SU-DHL-6 (cell line): ENCODE measurements around the gene STX10.
"Not testable (repeated sequence)": the region's sequence is repeated elsewhere in the genome, so short reads cannot be mapped to it uniquely, and the experiment has no call there.

Experiments used
- H2AFZ ChIP-seq: fragments of 200-600 bp; sonication (generic); 2 replicates; pipeline ENCODE4 v1.6.1; 2014; ENCODE audit warnings: low read depth, mild to moderate bottlenecking, moderate library complexity, mixed read lengths, antibody characterized with exemption, low read length; ENCODE audit not compliant: severe bottlenecking
- H3F3A ChIP-seq: fragments of 200-600 bp; shearing (Covaris generic); 2 replicates; pipeline ENCODE4 v1.6.0; 2016; ENCODE audit warnings: antibody characterized with exemption, mild to moderate bottlenecking; ENCODE audit not compliant: insufficient read depth
- H3K27ac ChIP-seq: fragments of 200-600 bp; sonication (generic); 2 replicates; pipeline ENCODE4 v1.5.1; 2016; ENCODE audit warnings: low read depth, mild to moderate bottlenecking, low read length, moderate library complexity, mixed read lengths
- H3K27me3 ChIP-seq: fragments of 200-600 bp; sonication (generic), shearing (Covaris generic); 2 replicates; pipeline ENCODE4 v1.6.0; 2014; ENCODE audit warnings: mild to moderate bottlenecking, low read length
- H3K36me3 ChIP-seq: fragments of 200-600 bp; sonication (generic); 2 replicates; pipeline ENCODE4 v1.6.1; 2014; ENCODE audit warnings: mild to moderate bottlenecking, low read length, mixed read lengths
- H3K4me2 ChIP-seq: fragments of 300-600, 200-600 bp; shearing (Covaris generic), sonication (generic); 2 replicates; pipeline ENCODE4 v1.6.0; 2014; ENCODE audit warnings: low read length, low read depth, mild to moderate bottlenecking; ENCODE audit not compliant: poor library complexity, severe bottlenecking
- H3K4me3 ChIP-seq: fragments of 200-600 bp; sonication (generic); 2 replicates; pipeline ENCODE4 v1.5.1; 2014; ENCODE audit warnings: antibody characterized with exemption, low read length, mild to moderate bottlenecking, mixed read lengths; ENCODE audit not compliant: insufficient read depth, poor library complexity, severe bottlenecking
- H3K79me2 ChIP-seq: fragments of 200-600 bp; sonication (generic); 2 replicates; pipeline ENCODE4 v1.6.1; 2014; ENCODE audit warnings: mild to moderate bottlenecking, low read length, moderate library complexity; ENCODE audit not compliant: insufficient read depth
- H3K9ac ChIP-seq: fragments of 200-600 bp; sonication (generic); 2 replicates; pipeline ENCODE4 v1.7.0; 2014; ENCODE audit warnings: mild to moderate bottlenecking, low read length
- H3K9me2 ChIP-seq: fragments of 200-600 bp; sonication (generic); replicated peaks from 2 replicates; pipeline ENCODE4 v1.6.1; 2014; ENCODE audit warnings: low read length; ENCODE audit not compliant: insufficient read depth
- H3K9me3 ChIP-seq: fragments of 200-600 bp; sonication (generic); 2 replicates; pipeline ENCODE4 v1.6.1; 2014; ENCODE audit warnings: low read length, mixed read lengths; ENCODE audit not compliant: insufficient read depth
- H4K20me1 ChIP-seq: fragments of 200-600 bp; sonication (generic); 2 replicates; pipeline ENCODE4 v1.6.1; 2014; ENCODE audit warnings: low read depth, mild to moderate bottlenecking, antibody characterized with exemption, low read length, moderate library complexity, mixed read lengths
- EZH2phosphoT487 ChIP-seq: fragments of 200-600 bp; sonication (generic), shearing (Covaris generic); conservative IDR thresholded peaks from 2 replicates; pipeline ENCODE4 v1.6.1; 2018; ENCODE audit warnings: mild to moderate bottlenecking, antibody characterized with exemption, low read length, moderate library complexity, mixed read lengths
- TF ChIP-seq, protein P1 (sequence below): fragments of 200-600 bp; sonication (generic); IDR thresholded peaks from one replicate; pipeline ENCODE4 v1.5.1; 2017; ENCODE audit warnings: antibody characterized with exemption, mild to moderate bottlenecking, low read length, moderate library complexity; ENCODE audit not compliant: insufficient read depth, poor library complexity, severe bottlenecking

Gene STX10

DNA sequence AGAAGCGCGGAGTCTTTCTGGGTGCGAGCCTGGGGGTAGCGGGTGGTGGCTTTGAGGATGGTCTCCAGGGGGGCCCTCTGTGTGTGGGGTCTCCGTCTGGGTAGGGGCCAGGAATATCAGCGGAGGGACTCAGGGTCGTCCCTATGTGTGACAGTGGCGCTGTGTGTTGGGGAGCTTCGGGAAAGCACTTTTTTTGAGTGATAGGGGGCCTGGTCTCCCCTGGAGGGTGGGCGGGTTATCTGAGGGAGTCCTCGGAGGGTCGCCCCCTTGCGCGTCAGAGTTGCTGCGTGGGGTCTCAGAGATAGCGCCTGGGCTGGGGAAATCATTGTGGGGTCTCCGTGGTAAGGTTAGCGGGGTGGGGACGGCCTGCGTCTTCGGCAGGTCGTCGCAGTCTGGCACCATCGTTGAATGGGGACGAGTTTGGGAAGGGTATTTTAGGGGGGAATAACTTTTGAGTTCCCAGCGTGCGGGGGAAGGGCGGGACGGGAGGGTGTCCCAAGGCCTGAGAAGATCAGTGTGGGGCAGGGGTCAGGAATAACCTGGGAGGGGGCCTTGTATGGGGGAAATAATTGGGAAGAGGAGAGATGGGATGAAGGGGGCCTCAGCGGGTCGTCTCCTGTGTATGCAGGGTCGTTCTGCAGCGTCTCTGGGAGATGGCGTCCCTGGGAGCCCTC is 893 bp upstream of the STX10 start:
- peak overlapping the region; percentile 97 for H3K4me2 ChIP-seq
- TF ChIP-seq, protein P1, sequence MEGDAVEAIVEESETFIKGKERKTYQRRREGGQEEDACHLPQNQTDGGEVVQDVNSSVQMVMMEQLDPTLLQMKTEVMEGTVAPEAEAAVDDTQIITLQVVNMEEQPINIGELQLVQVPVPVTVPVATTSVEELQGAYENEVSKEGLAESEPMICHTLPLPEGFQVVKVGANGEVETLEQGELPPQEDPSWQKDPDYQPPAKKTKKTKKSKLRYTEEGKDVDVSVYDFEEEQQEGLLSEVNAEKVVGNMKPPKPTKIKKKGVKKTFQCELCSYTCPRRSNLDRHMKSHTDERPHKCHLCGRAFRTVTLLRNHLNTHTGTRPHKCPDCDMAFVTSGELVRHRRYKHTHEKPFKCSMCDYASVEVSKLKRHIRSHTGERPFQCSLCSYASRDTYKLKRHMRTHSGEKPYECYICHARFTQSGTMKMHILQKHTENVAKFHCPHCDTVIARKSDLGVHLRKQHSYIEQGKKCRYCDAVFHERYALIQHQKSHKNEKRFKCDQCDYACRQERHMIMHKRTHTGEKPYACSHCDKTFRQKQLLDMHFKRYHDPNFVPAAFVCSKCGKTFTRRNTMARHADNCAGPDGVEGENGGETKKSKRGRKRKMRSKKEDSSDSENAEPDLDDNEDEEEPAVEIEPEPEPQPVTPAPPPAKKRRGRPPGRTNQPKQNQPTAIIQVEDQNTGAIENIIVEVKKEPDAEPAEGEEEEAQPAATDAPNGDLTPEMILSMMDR = no peak
- no peak for TF ChIP-seq EZH2phosphoT487
- H2AFZ ChIP-seq = no peak overlapping the region
- no peaks in the 10 kb centered on the region; the same call in 1 of the 2 replicates for H3K36me3 ChIP-seq
- H3F3A ChIP-seq = peaks cover 20% of the 10 kb centered on the region
- H3K9me3 ChIP-seq = no peaks in the 10 kb centered on the region
- H3K9ac ChIP-seq = peak overlapping the region; percentile 91
- no peaks in the 10 kb centered on the region; the same call in 1 of the 2 replicates for H4K20me1 ChIP-seq
- no peaks in the 10 kb centered on the region for H3K9me2 ChIP-seq
- peaks cover 19% of the 10 kb centered on the region for H3K79me2 ChIP-seq
- H3K27me3 ChIP-seq = no peaks in the 10 kb centered on the region
- peak overlapping the region; percentile 75 for H3K4me3 ChIP-seq
- peak overlapping the region; percentile 90 for H3K27ac ChIP-seq

DNA sequence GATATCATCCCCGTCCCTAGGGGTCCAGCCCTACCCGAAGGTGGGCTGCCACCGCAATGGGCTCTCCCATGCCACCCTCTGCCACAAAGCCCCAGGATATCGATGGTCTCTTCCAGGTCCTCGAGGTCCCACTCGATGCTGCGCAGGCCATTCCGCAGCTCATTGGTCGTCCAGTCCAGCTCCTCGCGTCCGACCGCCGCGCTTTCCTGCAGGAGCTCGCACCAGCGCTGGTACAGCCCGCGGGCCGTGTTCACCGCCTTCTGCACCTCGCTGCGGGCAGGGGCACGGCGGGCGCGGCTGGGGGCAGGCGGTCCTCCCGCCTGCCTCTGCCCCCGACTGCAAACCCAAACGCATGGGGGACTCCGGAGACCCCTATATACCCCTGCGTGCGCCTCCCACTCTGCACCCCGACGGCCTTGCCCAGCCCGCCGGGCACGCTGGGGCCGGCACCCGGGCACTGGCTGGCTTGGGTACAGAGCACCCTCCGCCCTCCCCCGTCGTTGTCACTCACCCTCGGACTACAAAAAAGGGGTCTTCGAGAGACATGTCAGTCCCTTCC is 468 bp downstream of the STX10 start:
- peak overlapping the region; percentile 40 for H3K27ac ChIP-seq
- peaks cover 19% of the 10 kb centered on the region for H3K79me2 ChIP-seq
- peak overlapping the region; percentile 64 for H2AFZ ChIP-seq

DNA sequence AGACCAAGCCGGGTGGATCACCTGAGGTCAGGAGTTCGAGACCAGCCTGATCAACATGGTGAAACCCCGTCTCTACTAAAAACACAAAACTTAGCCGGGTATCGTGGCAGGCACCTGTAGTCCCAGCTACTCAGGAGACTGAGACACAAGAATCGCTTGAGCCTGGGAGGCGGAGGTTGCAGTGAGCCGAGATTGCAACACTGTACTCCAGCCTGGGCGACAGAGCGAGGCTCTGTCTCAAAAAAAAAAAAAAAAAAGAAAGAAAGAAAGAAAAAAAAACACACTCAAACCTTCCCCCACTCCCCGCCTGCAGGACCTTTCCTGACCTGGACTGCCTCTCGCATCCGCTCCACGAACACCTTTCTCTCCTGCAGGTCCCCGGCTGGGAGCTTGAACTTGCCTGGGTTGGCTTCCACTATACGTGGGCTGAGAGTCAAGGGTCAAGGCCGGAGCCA is 975 bp downstream of the STX10 start:
- not testable (repeated sequence) for H3K27me3 ChIP-seq, H3K9me2 ChIP-seq, H3K36me3 ChIP-seq, H3K9me3 ChIP-seq, H3F3A ChIP-seq, H4K20me1 ChIP-seq
- Histone ChIP-seq H3K79me2 (peaks cover 18% of the 10 kb centered on the region), H3K4me3 (peak overlapping the region; percentile 75), H3K4me2 (peak overlapping the region; percentile 97), H2AFZ (peak overlapping the region; percentile 64), H3K27ac (peak overlapping the region; percentile 40), H3K9ac (peak overlapping the region; percentile 91)

More for the DNA sequence above, 468 bp downstream of the STX10 start:
- Histone ChIP-seq H3K9ac (peak overlapping the region; percentile 91), H3K4me2 (peak overlapping the region; percentile 97), H3K4me3 (peak overlapping the region; percentile 75), H3K36me3 (no peaks in the 10 kb centered on the region; the same call in 1 of the 2 replicates), H3F3A (peaks cover 6% of the 10 kb centered on the region), H3K27me3 (no peaks in the 10 kb centered on the region), H3K9me3 (no peaks in the 10 kb centered on the region), H3K9me2 (no peaks in the 10 kb centered on the region), H4K20me1 (no peaks in the 10 kb centered on the region; the same call in 1 of the 2 replicates)
- TF ChIP-seq, protein P1 = no peak
- TF ChIP-seq EZH2phosphoT487 = no peak
